Mucosa of descending colon (tissue), 3 donors: ENCODE measurements around the gene NID1. TPM values are rescaled to one million over a fixed set of nuclear protein-coding genes. Genes with fewer than 3 reads are reported as not detected.

Experiments
- ATAC-seq: fragments of 200-7000 bp; cut with Tn5 transposase; one replicate; pipeline ENCODE4 v1.9.1; 2020; ENCODE audit warnings: mild to moderate bottlenecking, moderate library complexity
- DNase-seq, 3 donors: peaks; one replicate each; pipeline ENCODE4 v3.0.0-alpha.2; 2020
- H3K36me3 ChIP-seq: fragments of 200-600 bp; one replicate; pipeline ENCODE4 v1.8.0; 2021; ENCODE audit warnings: low read depth, mild to moderate bottlenecking
- H3K4me1 ChIP-seq: fragments of 200-600 bp; one replicate; pipeline ENCODE4 v1.8.0; 2021; ENCODE audit warnings: low read depth, mild to moderate bottlenecking
- H3K4me3 ChIP-seq: fragments of 200-600 bp; one replicate; pipeline ENCODE4 v1.8.0; 2021; ENCODE audit warnings: mild to moderate bottlenecking
- H3K9me3 ChIP-seq: fragments of 200-600 bp; one replicate; pipeline ENCODE4 v1.8.0; 2021; ENCODE audit warnings: mild to moderate bottlenecking
- CTCF ChIP-seq: fragments of 200-600 bp; IDR thresholded peaks from one replicate; pipeline ENCODE4 v1.8.0; 2022; ENCODE audit warnings: antibody characterized with exemption, mild to moderate bottlenecking
- intact Hi-C, 2 donors: fragments of 100-400 bp; cut with DNase I in 1 of 2; cut with micrococcal nuclease in 1 of 2; formaldehyde crosslinking; loops; one replicate each; pipeline versions ENCODE4 v1.11.0 to v1.11.1; 2022; cut with DNase I, micrococcal nuclease
- total RNA-seq, 3 donors: library from RNA; stranded (reverse); fragmentation: NEBNext Ultra II Directional in 2 of 3; extraction: Animal tissue kit (Norgen Biotek cat#: 25700) in 2 of 3; gene quantifications; one replicate each; pipeline versions ENCODE4 v1.2.1 to v1.2.4, GENCODE V29; 2021 to 2023
- donor health status: DM: no; HTN: no; CAD: no; lungs with moderate emphysema.
- donor health status: DM: no; HTN: no; CAD: no.
- donor health status: DM: no; HTN: yes; CAD: no.

NID1 gene
- total RNA-seq, 3 donors from 2014 or later, result 7.2 to 118 (median 36.7) TPM

- TF ChIP-seq CTCF, result no peak
- ATAC-seq, result no peak
- no peak for DNase-seq
- Histone ChIP-seq H3K4me3 (no peak overlapping the region), H3K36me3 (no peaks in the 10 kb centered on the region), H3K9me3 (no peaks in the 10 kb centered on the region), H3K4me1 (no peaks in the 10 kb centered on the region)
- intact Hi-C loops, result loop anchor here in 1 of 2 donors (10.0 kb wide), 1 partner anchor 762 kb away; no protein-coding TSS in a partner anchor
These were observed 38.2 kb upstream of the NID1 start for GRCh38 chr1:236103059-236103458.

GRCh38 chr1:236102611-236103010, 37.7 kb upstream of the NID1 start:
- intact Hi-C loops, result loop anchor here in 1 of 2 donors (10.0 kb wide), 1 partner anchor 762 kb away; no protein-coding TSS in a partner anchor
- DNase-seq (no peak), ATAC-seq (no peak)
- Histone ChIP-seq H3K4me3 (no peak overlapping the region), H3K4me1 (no peaks in the 10 kb centered on the region), H3K9me3 (no peaks in the 10 kb centered on the region), H3K36me3 (no peaks in the 10 kb centered on the region)
- TF ChIP-seq CTCF, result no peak

GRCh38 chr1:236101233-236102200, 36.6 kb upstream of the NID1 start:
- Histone ChIP-seq H3K4me1 (no peaks in the 10 kb centered on the region), H3K9me3 (peaks cover 4% of the 10 kb centered on the region), H3K4me3 (no peak overlapping the region), H3K36me3 (no peaks in the 10 kb centered on the region)
- DNase-seq, result no peak
- ATAC-seq, result no peak
- intact Hi-C loops, result loop anchor here in 1 of 2 donors (10.0 kb wide), 1 partner anchor 763 kb away; no protein-coding TSS in a partner anchor
- TF ChIP-seq CTCF, result no peak

GRCh38 chr1:236100799-236101198, 35.9 kb upstream of the NID1 start:
- ATAC-seq (no peak), DNase-seq (no peak)
- H3K4me1 ChIP-seq, result no peaks in the 10 kb centered on the region
- no peak for TF ChIP-seq CTCF
- no peaks in the 10 kb centered on the region for H3K36me3 ChIP-seq
- intact Hi-C loops, result loop anchor here in 1 of 2 donors (10.0 kb wide), 1 partner anchor 764 kb away; no protein-coding TSS in a partner anchor
- H3K4me3 ChIP-seq, result no peak overlapping the region
- H3K9me3 ChIP-seq, result peaks cover 7% of the 10 kb centered on the region

- Histone ChIP-seq H3K4me3 (no peak overlapping the region), H3K9me3 (peaks cover 7% of the 10 kb centered on the region), H3K4me1 (no peaks in the 10 kb centered on the region), H3K36me3 (no peaks in the 10 kb centered on the region)
- no peak for TF ChIP-seq CTCF
- no peak for ATAC-seq
- intact Hi-C loops, result no loop called here
- no peak for DNase-seq
These were observed 34.6 kb upstream of the NID1 start for GRCh38 chr1:236099355-236099974.
